Suprapubic skin (tissue), 4 donors: Measurements from ENCODE around the gene LPP.

ENCODE experiments used
- POLR2A ChIP-seq, 2 donors: fragments of 450-650 bp; IDR thresholded peaks; one replicate each; pipeline ENCODE4 v1.6.1; 2017; ENCODE audit warnings: antibody characterized with exemption in 2 of 2, mild to moderate bottlenecking in 2 of 2, moderate library complexity in 2 of 2
- POLR2AphosphoS5 ChIP-seq, 3 donors: sonication (generic); formaldehyde crosslinking; IDR thresholded peaks; one replicate each; pipeline ENCODE4 v1.6.1; 2017; ENCODE audit warnings: antibody characterized with exemption in 3 of 3
- TF ChIP-seq, protein P1 (sequence below), 2 donors: fragments of 200-600 bp in 1 of 2; fragments of 450-650 bp in 1 of 2; sonication (generic) in 1 of 2; IDR thresholded peaks; one replicate each; pipeline ENCODE4 v1.5.1; 2016 to 2019; ENCODE audit warnings: antibody characterized with exemption in 2 of 2, mild to moderate bottlenecking in 1 of 2, moderate library complexity in 1 of 2

DNA sequence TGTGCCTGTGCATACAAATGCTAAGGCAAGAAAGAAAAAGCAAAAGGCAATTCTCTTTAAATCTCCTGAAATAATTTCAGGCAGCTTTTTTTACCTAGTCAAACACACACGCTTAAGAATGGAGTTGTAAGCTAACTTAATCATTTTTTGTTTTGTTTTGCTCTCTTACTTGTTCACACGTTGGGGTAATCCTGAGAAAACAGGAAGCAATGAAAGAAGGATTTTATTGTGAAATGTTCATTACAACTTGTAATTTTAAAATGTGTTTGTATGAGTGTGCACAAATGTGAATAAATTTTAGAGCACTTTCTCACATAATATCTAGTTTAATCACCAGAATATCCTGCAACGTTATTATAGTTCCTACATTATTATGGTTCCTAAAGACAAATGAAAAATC, 263.8 kb downstream of the LPP start:
- TF ChIP-seq, protein P1, sequence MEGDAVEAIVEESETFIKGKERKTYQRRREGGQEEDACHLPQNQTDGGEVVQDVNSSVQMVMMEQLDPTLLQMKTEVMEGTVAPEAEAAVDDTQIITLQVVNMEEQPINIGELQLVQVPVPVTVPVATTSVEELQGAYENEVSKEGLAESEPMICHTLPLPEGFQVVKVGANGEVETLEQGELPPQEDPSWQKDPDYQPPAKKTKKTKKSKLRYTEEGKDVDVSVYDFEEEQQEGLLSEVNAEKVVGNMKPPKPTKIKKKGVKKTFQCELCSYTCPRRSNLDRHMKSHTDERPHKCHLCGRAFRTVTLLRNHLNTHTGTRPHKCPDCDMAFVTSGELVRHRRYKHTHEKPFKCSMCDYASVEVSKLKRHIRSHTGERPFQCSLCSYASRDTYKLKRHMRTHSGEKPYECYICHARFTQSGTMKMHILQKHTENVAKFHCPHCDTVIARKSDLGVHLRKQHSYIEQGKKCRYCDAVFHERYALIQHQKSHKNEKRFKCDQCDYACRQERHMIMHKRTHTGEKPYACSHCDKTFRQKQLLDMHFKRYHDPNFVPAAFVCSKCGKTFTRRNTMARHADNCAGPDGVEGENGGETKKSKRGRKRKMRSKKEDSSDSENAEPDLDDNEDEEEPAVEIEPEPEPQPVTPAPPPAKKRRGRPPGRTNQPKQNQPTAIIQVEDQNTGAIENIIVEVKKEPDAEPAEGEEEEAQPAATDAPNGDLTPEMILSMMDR (IDR thresholded peaks at IDR 0.05) = no peak
- TF ChIP-seq POLR2A (IDR thresholded peaks at IDR 0.05) (no peak), POLR2AphosphoS5 (IDR thresholded peaks at IDR 0.05) (no peak)
